GM03348 (cell line): ENCODE measurements around the gene TPCN2.

Source experiments
- DNase-seq: peaks from one replicate; pipeline ENCODE4 v3.0.0; 2012; ENCODE audit warnings: low spot score

The TPCN2 gene

DNA sequence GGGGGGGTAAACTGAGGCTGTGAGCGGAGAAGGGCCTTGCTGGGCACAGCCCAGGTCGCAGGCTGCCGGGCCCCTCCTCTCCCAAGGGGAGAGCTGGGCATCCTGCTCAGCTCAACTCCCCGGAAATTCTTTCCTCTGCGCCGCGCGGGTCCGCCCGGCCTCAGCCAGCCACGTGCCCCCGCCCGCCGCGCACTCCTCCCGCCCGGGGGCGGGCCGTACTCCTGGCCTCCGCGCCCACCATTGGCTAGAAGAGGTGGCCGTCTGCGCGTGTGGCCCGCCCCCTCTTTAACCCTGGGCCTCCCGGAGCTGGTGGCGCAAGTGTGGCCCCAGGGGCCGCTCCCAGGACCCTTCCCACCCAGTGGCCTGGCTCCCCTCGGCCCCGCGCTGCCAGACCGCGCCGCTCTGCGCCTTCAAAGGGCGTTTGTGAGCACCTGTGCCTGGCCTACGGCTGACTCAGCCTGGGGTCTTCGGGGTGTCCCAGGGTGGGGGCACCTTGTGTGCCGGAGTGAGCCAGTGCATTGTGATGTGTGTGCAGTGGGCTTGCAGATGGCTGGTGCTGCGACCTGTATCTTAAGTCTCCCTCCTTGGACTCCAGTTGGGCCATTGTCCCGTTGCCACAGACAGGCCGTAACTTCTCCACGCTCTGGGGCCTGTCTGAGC, 37.6 kb upstream of the TPCN2 start:
- DNase-seq, result peak; percentile 98

DNA sequence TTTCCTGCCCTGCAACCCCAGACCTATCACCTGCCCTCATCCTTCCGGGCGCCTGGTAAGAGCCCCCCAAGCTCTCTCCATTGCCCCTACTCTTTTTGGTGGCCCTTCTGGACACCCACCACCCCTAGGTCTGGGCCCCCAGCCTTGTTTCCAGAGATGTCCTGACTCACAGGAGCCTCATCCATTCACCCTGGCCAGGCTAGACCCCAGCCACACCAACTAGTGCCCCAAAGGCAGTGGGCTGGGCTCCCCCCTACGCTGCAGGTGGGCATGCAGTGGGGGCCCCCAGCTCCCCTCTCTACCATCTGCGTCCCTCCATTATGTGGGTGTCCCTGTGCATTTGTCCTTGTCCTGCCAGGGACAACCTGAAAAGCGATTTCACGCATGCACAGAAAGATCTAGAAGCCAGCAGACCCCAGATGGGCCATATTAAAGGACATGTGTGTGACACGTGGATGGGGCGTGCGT, 37.1 kb upstream of the TPCN2 start:
- no peak for DNase-seq

DNA sequence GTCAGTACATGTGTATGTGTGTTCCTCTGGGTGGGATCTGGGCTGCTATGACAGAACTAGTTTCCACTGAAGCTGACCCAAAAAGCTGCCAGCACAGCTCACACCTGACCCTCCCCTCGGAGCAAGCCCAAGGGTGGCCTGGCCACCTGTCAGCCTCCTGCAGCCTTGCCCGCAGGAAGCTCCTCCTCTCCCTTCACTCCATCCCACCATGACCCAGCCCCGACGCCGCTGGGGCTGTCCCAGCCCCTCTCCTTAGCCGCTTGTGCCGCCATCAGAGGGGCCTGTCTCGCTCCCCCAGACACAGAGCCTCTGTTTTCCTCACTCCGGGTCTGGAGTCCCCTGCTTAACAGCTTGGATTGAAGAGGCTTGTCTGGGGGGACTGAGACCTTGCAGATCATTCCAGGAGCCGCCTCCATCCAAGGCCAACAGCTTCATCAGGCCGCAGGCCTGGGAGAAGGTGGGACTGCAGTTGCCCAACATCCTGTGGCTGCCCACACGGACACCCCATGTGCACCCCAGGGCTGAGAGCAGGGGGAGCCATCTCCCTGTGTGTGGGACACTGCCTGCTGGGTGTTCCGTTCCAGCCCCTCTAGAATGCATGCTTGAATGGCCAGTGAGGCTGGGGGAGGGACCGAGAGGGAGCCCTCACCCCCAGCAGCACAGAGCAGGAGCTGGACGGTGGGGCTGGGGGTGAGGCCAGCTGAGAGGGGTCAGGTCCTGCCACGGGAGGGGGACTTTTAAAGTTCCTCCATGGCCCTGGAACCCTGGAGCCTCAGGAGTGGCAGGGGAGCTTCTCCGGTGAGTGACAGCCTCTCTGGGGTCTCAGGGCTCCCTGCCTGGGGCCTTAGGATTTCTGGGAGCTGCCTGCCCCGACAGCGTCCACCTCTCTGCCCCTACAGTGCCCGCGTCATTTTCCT, 36.4 kb upstream of the TPCN2 start:
- peak; percentile 74 for DNase-seq

DNA sequence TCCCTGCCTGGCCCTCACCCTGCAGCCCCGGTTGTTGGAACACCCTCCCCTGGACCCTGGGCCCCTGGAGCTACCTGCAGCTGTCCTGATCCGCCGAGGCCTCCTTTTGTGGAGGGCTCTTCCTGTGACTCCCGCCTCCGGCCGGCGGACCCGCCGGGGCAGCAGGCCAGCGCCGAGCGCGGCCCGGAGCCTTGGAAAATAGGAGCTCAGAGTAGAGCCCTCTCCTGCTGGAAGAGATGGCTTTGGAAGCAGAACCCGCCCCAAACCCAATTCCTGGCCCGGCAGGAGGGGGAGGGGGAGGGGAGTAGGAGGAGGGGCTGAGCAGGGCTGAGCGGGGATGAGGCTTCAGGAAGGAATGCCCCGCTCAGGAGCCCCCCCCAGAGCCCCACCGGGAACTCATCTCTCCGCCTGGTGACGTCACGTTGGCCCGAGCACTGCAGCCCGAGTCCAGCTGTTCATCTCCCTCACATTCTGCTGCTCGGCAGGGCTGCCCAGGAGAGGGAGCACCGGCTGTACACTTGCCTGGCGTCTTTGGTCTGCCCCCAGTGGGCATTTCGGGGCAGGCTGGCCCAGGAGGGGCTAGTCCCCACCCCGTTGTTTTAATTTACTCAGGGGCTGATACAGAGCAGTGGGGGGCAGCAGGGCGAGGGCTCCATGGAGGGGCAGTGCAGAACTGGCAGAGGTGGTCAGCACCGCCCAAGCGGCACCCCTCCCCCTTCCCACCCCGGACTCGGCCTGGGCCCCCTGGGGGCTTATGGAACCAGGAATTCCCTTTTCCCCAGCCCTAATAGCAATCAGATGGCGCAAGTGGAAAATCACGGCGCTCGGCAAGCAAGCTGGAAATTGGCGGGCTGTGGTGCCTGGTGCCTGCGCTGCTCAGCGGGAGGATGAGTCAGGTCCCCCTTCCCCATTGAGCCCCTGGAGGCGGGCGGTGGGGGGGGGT, 35.5 kb upstream of the TPCN2 start, which contains the start of gene MRGPRF:
Gene MRGPRF, minus strand, starts transcription at position 238 of the 943 bp plus-strand sequence. CDS start 3,345 bp downstream, outside the sequence.
- peak; percentile 93 for DNase-seq

DNA sequence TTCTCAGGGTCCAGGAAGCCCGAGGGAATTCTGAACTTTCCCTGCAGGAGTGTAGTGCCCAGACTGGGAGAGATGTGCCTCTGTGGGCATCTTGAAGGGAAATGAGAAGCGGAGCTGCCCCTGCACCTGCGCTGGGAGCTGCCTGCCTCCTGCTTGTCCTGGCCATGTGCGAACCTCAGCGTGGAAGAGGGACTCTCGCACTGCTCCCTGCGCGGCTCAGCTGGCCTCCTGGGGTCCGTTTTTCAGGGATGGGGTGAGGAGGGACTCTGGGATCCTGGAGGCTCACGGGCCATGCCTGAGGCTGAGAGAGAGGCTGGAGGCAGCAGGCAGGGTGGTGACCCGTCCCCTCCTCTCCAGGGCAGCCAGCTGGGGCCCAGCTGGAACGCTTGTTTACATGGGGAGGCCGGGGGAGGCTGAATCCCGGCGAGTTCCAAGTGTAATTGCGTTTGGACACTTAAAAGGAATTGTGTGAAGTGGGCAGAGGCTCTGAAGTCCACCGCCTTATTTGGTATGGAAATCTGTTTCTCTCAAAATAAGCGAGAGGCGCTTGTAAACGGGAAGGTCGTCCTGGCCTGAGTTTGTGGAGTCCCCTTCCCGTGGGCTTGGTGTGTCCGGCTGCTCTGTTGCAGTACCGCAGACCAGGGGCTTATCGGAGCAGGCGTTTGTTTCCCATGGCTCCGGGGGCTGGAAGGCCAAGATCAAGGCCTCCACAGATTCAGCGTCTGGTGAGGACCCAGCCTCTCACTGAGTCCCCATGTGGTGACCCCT, 34.5 kb upstream of the TPCN2 start:
- no peak for DNase-seq

DNA sequence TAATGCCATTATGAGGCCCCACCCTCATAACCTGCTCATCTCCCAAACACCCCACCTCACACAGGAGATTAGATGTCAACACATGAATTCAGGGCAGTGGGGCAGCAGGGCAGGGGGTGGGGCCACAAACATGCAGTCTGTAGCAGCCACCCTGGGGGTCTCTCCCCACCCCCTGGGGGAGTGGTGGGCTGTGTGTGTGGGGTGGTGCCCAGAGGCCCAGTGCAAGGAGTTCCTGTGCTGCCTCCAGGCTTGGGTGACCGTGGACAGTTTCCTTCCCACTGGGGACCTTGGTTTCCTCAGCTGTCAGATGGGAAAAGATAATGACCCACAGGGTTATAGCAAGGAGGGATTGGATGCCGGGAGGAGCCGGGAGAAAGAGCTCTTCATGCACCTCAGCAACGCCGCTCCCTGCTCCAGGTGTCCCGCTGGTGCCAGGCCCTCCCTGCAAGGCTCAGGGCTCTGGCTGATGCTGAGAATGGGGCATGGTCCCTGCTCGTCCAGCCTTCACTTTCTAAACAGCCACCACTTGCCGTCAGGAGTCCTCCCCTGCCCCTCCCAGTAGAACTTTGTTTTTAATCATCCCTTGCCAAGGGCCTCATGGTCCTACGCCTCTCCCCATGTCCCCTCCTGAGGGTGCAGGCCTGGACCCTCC, 33.7 kb upstream of the TPCN2 start:
- DNase-seq, result no peak

DNA sequence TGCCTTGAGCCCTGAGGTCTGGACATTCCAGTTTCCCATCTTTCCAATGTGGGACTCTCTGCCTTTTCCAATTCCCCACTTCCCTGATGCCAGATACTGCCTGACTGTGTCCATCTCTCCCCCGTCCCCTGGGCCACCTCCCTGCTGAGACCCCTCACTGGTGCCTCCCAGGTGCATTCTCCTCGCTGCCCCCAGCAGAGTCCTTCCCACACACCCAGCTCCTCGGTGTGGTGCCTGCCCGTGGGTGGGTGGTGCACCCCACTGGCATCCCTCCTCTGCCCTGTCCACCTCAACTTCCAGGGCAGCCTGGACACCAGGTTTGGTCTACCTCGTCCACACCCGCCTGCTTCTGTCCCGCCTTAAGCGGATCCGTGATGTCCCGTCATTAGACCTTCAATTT, 30.8 kb upstream of the TPCN2 start:
- no peak for DNase-seq

DNA sequence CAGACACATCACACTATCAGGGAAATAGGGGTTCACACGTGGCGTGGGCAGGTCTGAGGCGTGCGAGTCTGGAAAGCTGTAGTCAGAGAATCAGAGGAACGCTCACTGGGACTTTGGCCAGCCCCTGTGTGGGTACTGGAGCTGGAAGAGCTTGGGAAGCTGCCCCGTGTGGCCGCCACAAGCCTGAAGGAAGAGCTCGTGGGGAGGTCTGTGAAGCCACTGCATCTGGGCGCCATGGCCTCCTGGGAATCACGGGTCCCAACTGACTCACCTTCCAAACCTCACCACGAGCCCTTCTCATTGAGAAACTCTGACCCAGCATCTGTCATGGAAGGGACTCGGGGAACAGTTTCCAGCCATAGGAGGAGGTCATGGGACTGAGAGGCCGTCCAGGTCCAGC, 29.8 kb upstream of the TPCN2 start:
- DNase-seq, result peak; percentile 85

DNA sequence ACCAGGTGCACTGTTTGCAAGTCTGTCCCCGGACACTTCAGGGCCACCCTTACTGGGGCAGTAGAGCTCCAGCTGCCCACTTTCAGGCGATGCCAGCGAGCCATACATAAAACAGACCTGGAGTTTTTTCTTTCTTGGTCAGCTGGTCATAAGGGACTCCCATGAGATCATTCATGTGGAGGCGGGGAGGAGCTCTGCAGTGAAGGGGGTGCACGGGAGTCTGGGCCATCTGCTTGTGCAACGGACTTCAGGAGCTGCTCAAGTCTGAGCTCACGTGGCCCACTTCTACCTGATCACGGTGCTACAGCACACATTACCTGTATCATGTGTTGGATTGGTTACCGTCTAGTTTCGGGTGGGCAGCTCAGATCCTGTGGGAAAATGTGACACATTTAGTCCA, 26.5 kb upstream of the TPCN2 start:
- DNase-seq, result no peak

DNA sequence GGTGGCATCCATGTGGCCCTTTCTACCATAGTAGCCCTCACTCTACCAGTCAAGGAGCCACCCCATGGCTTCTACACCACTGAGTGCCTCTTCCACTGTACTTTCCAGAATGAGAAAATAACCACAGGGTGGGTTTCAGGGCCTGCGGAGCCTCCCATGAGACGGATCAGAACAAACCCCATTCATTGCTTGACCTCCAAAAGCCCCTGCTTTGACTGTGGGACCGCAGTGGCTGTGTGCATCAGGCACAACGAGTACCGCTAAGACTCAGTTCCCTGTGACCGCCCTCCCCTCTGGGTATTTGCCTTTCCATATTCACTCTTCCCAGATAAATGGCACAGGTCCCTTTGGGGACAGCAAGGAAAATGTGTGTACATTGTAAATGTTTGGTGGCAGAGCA, 24.2 kb upstream of the TPCN2 start:
- DNase-seq, result no peak

DNA sequence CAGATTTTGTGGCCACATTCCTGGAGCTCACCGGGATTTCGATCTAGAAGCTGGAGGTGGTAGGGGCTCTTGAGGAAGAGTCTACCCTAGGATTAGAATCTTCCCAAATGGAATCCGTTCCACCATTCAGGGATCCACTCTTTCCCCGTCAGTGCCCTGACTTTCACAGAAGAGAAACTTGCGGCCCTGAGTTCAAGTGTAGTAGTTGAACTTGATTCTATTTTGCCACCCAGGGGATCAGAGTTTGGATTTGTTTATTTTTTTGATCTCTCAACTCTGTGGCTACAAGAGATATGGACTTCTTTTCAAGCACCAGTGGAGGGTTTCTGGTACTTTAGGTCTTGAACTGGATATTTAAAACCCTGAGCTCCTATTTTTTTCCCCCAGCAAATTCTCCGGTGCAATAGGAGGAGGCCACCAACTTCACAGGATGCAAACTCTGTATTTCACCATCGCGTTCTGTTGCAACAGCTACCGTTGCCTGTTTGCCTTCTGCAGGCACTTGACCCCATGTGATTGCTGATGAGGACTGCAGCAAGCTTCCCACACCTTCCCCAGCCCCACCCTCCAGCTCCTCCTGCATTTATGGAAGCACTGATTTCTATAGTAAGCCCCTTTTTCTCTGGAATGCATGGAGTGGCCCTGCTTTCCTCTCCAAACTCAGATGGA, 20.9 kb upstream of the TPCN2 start:
- DNase-seq, result peak; percentile 58

DNA sequence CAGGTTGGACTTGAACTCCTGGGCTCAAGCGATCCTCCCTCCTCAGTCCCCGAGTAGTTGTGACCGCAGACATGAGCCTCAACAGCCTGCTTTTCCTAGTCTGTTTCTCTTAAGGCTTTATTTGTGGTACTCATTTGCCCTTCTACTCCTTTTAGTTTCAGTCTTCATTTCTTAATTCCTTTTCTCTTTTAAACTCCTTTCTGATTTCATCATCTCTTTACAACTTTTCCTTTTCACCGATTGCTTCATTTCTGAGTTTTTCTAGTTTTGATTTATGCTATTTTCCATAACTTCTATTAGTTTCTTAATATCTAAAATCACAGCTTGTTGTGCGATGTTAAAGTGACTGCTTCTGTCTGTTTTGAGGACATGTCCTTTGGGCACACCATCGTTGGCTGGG, 18.4 kb upstream of the TPCN2 start:
- DNase-seq, result no peak

DNA sequence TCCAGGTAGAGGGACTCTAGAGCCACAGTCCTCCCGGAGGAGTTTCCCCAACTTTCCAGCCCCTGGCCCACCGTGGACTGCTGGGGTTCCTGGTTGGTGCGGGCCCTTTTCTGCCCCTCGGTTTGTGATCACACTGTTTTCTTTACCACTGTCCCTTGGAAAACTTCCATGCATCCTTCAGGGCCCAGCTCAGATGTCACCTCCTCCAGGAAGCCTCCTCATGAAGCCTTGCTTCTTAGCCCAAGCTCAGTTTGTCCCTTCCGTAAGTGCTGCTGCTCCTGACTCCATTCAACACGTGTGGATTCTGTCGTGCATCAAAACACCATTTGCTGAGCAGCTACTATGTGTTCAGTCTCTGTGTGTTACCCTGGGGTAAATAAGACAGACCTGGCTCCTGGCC, 15.9 kb upstream of the TPCN2 start:
- DNase-seq, result no peak

DNA sequence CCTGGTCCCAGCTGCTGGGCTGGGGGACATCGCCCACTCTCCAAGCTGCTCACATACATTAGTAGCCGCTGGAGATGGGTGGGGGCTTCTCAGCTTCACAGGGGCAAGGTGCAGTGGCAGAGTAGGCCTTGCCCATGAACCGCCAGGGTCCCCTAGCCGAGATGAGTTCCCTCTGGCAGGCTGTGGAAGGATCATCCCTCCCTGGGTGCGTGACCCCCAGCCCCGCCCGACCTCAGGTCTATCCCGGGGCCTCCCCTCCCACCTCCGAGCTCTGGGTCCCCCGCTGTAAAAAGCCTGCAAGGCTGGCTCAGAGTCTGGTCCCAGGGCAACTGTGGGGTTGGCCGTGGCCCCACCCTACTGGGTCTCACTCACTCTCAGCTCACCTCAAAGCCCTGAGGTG, 15.3 kb upstream of the TPCN2 start:
- no peak for DNase-seq

DNA sequence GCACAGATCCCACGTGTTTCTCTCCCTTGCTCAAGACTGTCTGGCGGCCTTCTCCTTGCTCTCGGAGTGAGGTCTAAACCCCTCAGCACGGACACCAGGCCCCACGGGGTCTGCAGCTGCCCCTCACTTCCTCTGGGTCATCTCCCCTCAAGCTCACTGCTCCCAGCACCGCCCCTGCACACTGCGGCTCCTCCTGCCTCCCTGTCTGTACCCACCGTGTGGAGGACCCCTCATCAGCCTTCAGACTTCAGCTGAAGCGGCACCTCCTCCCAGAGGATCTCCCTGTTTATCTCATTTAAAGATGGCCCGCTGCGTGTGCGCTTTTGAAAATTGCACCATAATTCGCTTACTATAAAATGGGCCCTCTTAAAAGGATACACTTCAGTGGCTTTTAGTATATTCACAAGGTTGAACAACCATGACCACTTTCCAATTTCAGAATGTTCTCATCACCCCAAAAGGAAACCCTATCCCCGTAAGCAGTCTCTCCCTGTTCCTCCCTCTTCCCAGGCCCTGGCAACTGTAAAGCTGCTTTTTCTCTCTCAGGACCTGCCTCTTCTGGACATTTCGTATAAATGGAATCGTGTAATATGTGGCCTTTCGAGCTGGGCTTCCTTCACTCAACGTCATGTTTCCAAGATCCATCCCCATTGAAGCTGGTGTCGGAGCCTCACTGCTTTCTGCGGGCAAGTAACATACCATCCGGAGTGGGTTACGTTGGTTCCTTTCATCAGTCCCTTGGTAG, 14.4 kb upstream of the TPCN2 start:
- no peak for DNase-seq

DNA sequence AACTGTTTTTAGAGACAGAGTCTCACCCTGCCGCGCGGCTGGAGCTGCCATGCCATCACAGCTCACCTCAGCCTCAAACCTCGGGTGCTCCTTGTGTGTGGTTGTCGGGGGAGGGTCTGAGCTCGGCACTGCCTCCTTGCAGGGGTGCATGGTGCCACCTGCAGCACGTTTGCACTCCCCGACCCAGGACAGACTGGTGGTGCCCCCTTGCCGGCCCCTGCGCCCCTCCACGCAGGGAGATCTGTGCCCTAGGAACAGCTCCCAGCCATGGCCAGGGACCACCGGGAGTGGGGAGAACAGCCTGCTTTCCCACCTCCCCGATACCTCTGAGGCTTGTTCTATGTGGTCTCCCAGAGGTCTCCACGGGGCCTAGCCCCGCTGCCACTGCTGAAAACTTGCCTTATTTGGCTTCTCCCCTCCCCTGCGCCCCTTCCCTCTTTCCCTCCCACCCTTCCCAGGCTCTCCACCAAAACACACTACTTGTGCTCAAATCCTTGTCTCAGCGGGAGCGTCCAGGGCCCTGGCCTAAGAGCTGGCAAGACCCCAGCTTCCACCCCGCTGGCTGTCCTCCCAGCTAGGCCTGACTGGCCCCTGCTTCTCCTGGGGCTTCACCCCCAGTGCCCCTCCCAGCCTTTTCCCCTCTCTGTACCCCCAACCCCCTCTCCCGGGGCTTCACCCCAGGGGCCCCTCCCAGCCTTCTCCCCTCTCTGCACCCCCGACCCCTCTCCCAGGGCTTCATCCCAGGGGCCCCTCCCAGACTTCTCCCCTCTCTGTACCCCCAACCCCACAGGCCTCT, 13.4 kb upstream of the TPCN2 start:
- DNase-seq, result no peak

DNA sequence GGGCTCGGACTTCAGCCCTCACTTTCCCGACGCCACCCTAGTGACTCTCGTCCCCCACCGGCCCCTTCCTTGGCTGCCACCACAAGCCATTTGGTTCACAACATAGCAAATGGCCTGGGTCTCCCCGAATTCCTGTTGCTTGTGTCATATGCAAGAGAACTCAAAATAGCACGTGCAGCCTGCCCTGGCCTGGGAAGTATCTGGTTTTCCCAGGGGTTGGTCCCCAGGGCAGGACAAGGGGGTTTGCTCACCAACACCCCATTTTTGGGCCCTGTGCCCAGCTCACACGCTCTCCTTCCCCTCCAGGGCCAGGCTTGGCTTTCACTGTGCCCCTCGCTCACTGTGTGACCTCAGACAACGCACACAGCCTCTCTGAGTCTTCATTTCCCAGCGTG, 12.8 kb upstream of the TPCN2 start:
- DNase-seq, result no peak

DNA sequence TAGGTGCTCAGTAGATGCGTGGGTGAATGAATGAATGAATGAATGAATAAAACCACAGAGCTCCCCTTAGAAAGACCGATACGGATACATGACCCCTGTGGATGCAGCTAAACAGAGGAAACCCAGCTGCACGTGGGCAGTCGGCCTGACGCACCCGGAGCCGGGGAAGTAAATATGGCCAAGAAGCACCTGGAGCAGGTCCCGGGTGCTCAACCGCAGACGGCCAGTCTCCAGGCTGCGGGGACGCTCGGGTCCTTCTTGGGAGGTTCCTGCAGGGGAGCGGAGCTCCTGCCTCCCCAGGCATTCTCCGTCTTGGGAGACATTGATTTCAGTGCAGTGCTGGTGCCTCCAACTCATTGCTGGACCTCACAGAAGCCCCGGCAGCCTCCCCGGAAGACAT, 11.7 kb upstream of the TPCN2 start:
- no peak for DNase-seq

DNA sequence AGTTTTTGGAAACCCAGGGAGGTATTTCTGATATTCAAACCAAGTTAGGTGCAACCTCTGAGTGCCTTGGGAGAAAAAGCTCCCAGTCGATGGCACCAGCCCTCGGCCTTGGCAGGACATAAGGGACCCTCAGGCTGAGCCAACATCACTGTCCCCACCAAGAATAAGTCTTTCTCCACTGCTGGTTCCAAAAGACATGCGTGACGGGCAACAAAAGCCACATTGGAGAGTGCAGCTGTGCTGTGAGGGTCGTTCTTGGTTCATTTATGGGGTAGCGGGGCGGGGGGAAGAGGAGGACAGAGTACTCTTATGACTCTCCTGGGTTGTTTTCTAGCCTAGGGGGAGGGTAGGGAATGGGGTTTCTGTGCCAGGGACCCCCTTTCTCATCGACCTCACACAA, 11.2 kb upstream of the TPCN2 start:
- no peak for DNase-seq
